HG03108 (cell line): ENCODE measurements around the gene CEP57.
"Not testable (repeated sequence)": the region's sequence is repeated elsewhere in the genome, so short reads cannot be mapped to it uniquely, and the experiment has no call there.

Source experiments
- ATAC-seq: cut with Tn5 transposase; IDR thresholded peaks from one replicate; pipeline ENCODE4 v1.9.1; 2021; ENCODE audit warnings: moderate library complexity; ENCODE audit not compliant: unreplicated experiment

The CEP57 gene

DNA sequence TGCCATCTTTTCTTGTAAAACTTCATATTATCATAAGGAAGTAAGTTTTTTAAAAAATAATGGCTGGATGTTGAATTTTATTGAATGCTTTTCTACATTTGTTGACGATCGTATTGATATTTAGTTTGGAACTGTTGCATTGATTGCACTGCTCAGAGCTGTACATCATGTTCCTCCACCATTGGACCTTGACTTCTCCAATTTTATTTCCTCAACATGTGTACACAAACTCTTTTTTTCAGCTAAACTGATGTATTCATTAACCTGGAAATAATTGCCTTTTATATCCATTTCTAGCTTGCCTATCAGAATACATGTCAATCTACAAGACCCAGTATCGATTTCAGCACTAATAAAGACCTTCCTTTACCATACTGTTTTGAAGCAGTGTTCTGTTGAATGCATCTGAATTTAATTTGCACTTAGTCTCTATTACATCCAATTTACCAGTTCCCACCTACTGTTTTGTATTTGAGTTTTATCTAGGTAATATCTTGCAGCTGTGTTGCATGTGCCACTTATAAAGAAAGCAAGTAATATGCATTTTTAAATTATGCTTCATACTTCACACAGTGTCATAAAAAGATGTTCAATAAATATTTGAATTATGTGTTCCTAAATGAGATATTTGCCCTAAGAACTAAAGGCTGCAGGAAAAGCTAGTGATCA lies 5.5 kb downstream of the CEP57 start:
- no peak for ATAC-seq

DNA sequence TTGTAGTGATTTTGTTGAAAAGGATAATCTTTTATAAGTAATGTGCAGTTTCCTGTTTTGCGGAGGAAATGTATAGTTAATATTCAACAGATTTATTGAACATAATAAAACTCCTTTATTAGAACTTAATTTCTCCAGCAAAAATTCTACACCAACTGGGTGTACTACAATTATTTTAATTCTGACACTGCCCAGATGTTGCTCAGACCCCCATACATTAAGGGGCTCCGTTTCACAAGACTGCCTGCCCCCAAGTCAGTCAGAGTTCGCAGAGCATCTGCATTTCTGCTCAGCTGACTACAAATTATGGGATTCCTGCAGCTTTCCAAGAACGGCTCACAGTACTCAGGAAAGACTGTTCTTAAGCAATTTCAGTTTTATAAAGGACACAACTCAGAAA lies 6.2 kb downstream of the CEP57 start:
- no peak for ATAC-seq

DNA sequence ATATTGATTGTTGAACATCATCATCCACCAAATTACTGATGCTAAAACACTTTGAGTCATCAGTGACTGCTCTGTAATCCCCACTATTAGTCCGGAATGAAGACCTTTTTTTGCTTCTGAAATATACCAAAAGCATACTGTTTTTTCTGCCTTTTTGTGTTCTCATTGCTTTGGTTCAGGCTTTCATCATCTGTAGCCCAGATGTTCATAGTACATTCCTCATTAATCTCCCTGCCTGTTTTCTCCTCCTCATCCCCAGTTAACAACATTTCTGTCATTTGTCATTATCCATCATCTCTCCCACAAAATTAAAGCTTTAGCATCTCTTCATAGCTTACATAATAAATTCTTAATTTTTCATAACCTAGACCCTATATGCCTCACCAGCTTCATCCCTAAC lies 9.2 kb downstream of the CEP57 start:
- no peak for ATAC-seq

DNA sequence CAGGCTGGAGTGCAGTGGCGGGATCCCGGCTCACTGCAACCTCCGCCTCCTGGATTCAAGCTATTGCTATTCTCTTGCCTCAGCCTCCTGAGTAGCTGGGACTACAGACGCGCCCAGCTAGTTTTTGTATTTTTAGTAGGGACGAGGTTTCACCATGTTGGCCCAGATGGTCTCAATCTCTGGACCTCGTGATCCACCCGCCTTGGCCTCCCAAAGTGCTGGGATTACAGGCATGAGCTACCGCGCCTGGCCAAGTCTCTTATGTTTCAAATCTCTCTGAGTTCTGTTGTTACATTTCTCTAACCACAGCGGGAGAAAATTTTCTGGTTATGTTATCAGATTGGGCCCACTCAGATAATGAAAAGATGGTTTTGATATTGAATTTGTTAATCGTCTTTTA lies 10.1 kb downstream of the CEP57 start:
- ATAC-seq, result no peak

DNA sequence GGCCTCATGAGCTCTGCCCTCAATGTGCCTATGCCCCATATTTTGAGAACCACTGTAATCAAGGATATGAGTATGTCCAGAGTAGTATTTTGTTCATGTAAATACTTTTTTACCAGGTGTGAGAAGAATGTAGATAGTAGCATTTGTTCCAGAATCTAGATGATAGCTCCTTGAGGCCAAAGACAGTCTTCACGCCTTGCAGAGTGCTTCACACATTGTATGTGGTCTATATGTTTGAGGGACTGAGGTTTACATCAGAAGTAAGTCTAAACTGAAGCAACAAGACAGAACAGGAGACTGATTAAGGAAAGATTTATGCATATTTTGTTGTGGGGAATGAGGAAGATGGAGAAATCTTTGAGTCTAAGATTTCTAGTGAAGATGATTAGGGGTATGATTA lies 12.5 kb downstream of the CEP57 start:
- no peak for ATAC-seq

DNA sequence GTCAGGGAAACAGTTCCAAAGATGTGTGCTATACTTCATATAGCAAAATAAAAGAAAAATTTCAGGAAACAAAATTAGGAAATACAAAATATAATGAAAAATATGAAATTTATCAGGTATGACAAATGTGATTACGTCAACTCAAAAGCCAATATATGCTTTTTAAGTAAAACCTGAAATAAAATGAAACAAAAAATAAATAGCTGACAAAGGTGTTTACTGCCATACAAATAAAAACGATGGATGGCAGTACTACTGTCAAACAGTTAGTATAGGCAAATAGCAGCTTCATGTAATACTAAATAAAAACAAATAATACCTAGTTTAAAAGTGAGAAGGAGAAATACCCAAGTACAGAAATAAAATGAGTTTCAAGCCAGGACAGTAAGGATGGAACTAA lies 13.7 kb downstream of the CEP57 start:
- ATAC-seq, result no peak

DNA sequence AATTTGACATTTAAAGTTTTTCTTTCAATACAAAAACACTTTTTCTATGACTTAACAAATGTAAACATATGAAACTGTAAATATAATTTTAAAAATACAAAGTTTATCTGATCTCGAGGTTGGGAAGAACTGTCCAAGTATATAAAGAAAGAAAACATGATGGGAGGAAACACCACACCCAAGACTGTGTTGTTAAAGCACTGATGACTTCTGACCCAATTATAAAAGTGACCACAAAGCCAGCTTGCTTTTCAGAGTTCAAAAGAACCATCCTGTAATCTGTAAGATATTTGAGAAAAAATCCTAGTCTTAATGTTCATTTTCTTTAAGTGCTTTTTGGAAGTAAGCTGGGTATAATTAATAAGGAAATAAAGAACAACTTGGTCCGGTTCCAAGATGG lies 15.6 kb downstream of the CEP57 start:
- no peak for ATAC-seq

DNA sequence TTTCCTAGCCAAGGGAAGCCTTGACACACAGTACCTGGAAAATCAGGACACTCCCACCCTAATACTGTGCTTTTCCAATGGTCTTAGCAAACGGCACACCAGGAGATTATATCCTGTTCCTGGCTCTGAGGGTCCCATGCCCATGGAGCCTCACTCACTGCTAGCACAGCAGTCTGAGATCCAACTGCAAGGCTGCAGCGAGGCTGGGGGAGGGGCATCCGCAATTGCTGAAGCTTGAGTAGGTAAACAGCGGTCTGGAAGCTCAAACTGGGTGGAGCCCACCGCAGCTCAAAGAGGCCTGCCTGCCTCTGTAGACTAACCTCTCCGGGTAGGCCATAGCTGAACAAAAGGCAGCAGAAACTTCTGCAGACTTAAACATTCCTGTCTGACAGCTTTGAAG lies 16.2 kb downstream of the CEP57 start:
- not testable (repeated sequence) for ATAC-seq

DNA sequence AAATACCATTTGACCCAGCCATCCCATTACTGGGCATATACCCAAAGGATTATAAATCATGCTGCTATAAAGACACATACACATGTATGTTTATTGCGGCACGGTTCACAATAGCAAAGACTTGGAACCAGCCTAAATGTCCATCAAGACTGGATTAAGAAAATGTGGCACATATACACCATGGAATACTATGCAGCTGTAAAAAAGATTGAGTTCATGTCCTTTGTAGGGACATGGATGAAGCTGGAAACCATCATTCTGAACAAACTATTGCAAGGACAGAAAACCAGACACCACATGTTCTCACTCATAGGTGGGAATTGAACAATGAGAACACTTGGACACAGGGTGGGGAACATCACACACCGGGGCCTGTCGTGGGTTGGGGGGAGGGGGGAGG lies 20.8 kb downstream of the CEP57 start:
- ATAC-seq, result not testable (repeated sequence)

DNA sequence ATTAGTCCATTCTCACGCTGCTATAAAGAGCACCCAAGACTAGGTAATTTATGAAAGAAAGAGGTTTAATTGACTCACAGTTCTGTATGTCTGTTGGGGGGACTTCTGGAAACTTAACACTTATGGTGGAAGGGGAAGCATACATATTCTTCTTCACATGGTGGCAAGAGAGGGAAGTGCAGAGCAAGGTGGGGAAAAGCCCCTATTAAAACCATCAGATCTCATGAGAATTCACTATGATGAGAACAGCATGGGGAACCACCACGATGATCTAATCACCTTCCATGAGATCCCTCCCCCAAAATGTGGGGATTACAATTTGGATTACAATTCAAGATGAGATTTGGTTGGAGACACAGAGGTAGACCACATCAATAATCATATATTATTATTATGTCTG lies 25.7 kb downstream of the CEP57 start:
- no peak for ATAC-seq

DNA sequence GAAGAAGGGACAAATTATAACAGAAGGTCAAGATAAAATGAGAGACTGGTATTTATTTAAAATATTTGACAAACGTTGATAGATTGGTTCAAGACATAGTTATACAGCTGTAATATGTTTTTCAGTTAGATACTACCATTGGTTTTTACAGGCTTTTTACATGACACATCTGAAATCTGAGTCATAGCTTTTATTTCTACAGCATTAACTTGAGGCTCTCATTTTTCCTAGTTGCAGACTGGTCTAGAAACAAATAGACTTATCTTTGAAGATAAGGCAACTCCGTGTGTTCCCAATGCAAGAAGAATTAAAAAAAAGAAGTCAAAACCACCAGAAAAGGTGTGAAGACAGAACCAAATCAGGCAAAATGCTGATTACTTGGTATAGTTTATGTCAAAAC lies 31.3 kb downstream of the CEP57 start:
- no peak for ATAC-seq

DNA sequence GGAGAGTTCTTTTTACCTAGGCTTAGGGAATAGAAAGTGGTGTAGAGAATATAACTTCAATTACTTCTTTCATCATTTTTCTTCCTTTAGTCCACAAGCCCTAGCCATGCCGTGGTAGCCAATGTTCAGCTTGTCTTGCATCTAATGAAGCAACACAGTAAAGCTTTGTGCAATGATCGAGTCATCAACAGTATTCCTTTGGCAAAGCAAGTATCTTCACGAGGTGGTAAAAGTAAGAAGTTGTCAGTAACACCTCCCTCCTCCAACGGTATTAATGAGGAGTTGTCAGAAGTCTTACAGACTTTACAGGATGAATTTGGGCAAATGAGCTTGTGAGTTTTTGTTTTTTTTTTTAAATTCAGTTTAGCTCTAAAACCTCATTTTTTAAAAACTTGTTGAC lies 37.4 kb downstream of the CEP57 start:
- ATAC-seq, result no peak

DNA sequence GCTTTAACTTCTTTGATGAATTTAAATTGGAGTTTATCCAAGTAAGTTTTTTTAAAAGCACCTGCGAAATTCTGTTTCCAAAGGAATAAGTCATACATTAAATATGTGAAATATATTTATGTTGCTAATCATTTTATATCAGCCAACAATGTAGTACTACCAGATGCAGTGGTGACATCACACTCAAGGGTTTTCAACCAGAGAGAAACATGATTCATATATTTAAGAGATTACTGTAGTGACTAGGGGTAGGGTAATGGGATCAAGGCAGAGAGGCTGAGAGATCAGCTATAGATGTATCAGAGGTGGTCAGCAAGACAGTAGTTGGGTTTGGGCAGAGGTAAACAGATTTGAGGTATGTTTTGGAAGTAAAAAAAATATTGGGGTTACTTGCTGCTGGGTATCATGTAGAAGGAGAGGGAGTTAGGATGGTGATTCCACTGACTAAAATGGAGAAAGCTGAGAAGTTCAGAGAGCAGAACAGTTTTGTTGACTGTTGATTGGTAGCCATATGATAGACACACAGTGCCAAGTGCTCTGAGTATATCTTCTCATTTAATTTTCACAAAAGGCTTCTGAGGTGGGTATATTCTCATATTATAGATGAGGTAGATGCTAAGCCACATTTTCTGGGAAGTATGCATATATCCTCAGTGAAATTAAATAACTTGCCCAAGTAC lies 39.4 kb downstream of the CEP57 start:
- no peak for ATAC-seq

DNA sequence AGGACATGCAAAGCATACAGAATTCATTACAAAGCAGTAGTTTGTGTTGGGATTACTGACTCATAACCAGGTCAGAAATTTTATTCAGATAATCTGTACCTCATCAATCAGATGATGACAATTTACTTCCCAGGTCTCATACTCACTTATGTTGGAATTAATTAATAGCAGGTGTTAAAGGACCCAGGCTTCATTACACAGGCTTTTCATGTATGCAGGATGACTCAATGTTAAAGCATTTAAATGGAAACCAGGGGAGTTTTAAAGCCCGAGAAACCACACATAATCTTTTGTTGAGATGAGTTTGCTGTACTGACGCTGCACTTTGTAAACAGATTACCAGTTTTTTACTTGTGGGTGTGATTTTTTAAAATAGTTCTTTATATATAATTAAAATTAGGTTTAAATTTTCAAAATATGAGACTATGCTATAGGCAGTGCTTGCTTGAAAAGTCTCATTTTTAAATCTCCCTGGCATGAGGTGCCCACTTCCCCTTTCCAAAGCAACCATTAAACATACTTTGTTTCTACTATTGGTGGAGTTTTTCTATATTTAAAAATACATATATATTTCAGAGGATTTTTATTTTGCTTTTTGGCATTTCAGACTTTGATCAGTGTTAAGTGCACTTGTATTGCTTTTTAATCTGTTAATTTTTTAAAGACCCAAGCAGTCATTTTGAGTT lies 41.0 kb downstream of the CEP57 start:
- ATAC-seq, result no peak

DNA sequence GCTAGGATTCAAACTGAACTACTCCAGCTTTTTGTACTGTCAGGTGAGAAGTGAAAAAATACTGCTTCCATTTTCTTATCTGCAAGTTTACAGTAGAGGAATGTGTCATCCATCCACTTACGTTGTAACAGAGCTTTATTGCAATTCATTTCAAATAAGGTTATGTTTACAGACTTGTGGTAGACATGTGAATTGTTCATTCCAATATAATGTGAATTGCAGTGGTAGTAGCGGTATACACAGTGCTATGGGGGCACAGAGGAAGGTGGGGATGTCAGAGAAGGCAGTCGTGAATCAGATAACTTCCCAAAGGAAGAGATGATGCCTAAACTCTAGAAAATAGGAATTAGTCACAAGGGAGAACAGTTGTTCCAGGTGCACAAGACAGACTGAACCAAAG lies 42.5 kb downstream of the CEP57 start:
- no peak for ATAC-seq

DNA sequence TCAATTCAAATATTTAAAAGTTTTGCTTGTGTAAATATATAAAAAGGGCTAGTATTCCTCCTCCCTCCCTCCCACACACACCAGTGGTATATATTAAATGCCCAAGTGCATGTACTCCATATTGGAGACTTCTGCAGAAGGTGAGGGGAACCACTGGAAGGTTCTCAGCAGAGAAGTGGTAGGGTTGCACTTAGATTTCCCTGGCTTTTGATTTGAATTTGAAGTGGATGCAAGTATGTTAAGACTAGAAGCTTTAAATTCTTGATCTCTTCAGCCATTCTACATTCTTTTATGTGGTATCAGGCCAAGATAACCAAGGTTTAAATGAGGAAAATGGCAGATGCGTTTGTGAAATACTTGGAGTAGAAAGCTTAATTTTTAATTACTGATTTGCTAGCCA lies 43.1 kb downstream of the CEP57 start:
- ATAC-seq, result no peak

DNA sequence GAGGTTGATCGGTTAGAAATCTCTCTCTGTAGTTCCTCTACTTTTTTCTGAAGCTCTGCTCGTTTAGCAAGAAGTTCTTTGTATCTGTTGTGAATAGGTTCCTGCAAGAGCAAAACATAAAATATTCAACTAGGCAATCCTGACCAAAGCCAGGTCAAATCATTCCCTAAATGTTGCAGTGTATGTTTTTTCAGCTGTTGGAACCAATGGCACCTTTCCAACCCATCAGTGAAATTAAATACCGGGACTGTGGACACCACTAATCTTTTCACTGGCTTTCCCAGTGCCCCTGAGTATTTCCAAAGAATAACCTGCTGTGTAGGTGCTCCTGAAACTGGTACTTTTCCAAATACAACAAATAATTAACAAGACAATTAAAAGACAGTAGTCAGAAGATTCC lies 45.1 kb downstream of the CEP57 start:
- ATAC-seq, result no peak

DNA sequence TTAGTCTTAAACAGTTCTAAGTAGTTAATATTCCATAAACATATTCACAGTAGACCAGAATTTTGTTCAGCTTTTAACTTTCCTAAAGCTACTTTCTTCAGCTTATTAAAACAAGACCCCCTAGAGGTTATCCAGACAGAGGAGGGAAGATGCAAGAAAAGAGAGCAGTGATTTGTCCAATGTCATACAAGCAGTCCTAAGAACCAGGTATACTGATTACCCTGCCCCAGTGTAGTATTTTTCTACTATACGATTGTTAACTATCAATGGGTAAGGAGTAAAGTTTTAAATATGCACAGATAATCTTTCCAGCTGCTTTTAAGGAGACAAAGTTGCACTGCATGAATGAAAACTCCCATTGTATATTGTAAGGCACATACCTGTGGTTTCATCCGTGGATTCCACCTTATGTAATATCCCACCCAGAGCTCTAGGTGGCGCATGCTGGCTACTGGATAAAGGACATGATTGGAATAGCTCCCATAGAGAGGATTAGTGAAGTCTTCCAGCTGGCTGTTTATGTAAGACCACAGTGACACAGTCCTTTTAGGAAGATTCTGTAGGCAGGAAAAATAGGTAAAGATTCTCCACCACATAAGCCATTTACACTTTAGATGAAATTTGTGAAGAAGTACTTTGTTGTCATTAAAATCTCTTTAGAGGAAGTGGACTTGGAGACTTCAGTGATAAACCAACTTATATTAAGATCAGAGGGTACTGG lies 45.6 kb downstream of the CEP57 start:
- ATAC-seq, result peak; percentile 84

DNA sequence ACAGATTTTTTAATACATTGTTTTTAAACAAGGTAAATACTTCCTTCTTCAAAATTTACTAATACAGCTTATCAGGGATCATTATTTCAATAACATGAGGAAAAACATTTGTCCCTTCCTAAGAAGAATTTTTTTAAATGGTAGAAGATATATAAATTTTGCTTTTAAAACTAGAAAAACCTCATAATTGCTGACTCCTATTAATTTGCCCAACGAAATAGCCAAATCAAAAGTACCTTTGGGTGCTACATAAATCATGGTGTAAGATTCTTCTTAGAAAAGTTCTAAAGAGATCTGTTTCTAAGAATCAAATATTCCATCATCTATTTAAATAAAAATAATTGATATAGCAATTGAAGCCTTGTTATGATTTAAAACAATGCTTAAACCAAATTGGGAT lies 54.9 kb downstream of the CEP57 start:
- ATAC-seq, result no peak

DNA sequence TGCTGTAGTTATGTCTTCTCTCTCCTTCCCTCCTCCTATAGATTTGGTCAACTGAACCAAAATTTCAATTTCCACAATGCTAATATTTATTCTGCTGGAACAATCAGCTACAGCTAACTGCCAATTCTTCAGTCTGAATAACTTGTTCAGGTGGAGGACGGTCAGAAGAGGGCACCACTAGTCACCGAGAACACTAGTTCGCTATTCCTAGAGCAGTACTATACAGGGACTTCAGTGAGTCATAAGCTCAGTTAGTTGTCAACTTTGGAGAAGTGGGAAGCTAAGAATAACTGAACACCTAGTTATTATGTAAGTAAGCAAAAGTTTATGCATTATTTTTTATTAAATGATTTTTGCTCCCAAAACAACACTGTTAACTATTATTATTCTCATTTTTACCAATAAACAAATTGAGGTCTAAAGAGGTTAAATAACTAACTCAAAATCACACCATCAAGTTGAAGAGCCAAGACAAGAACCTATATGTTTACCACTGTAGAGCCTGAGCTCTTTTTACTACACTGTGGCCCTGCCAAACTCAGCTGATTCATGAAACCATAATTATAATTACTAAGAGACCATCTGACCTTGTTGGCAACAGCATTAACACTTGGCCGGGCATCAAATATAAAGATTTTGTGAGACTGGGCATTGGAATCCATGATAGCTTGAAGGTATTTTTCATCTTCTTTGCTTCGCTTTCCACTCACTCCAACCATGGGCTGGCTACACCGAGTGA lies 59.0 kb downstream of the CEP57 start:
- ATAC-seq, result no peak

DNA sequence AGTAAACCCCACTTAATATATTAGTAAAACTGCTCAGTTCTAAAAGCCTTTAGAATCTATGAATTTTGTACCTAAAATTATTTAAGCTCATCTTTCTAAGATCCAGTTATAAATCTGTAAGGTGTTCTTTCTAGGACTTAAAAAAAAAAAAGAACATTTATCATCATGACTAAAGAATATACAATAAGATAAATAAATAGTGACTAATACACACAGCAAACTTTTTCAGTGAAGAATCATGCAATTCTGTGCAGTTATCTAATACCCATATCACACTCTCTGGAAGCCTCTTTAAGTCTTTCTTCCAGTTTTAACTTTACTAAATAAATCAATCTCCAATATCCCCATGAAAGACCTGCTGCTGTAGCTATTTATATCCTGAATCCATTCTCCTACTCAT lies 59.8 kb downstream of the CEP57 start:
- ATAC-seq, result no peak
